ENCODE measurements around the gene MYH2. TPM values are rescaled to one million over a fixed set of nuclear protein-coding genes. Genes with fewer than 3 reads are reported as not detected.

The MYH2 gene
- total and polyA plus RNA-seq, 2 of the 13 experiments (the other 11 are each of a cell fraction or from before 2014, with no cell fraction given), result not detected

DNA sequence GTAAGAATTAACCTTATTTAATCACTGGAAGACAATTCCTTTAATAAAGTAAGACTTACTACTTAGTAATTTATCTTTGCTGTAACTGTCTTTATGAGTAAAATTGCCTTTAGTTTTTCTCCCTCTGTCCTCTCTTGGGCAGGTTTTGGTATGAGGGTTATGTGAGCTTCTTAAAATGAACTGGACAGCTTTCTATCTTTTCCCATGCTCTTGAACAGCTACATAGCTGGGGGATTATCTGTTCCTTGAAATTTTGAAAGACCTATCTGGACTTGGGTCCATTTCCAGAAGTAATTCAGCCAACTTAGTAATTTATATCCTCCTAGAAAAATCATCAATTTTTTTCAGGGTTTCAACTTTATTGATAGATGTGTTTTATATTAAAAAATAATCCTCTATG is 27.5 kb downstream of the MYH2 start:
- no peak overlapping the region for H3K4me3 ChIP-seq (replicated peaks in 1 of 3; ENCODE audit: insufficient read depth in 1 of 3, low read depth in 2 of 3, low read length in 3 of 3)
- no peak for FAIRE-seq
- H3K4me2 ChIP-seq (ENCODE audit: low read depth, low read length), result no peak overlapping the region
- no peaks in the 10 kb centered on the region for H3K36me3 ChIP-seq (replicated peaks in 1 of 2; ENCODE audit: control insufficient read depth in 1 of 2, insufficient read depth in 2 of 2, low read length in 2 of 2)
- POLR2A ChIA-PET, result no interaction called here
- in situ Hi-C loops (cut with HindIII; ENCODE audit: extremely low pct_ligation_motif_present, low pct_unique_long_range_greater_than_20kb) (no loop called here), intact Hi-C loops (cut with micrococcal nuclease; ENCODE audit: unreplicated experiment) (no loop called here)
- H3K9ac ChIP-seq (ENCODE audit: insufficient read depth, low read depth, low read length), result no peak overlapping the region
- H3K27me3 ChIP-seq (ENCODE audit: control insufficient read depth in 1 of 2, insufficient read depth in 2 of 2, low read length in 2 of 2), result peaks cover 0 to 19% of the 10 kb centered on the region in 2 experiments; a peak in 1 of 5 replicates
- no TSS peak for BruUV-seq (replicated peaks)
- DNase-seq (ENCODE audit: low spot score), result no peak
- no peak for TF ChIP-seq RARA (CRISPR knock-in tag; IDR thresholded peaks at IDR 0.05)
- TF ChIP-seq, protein P1, sequence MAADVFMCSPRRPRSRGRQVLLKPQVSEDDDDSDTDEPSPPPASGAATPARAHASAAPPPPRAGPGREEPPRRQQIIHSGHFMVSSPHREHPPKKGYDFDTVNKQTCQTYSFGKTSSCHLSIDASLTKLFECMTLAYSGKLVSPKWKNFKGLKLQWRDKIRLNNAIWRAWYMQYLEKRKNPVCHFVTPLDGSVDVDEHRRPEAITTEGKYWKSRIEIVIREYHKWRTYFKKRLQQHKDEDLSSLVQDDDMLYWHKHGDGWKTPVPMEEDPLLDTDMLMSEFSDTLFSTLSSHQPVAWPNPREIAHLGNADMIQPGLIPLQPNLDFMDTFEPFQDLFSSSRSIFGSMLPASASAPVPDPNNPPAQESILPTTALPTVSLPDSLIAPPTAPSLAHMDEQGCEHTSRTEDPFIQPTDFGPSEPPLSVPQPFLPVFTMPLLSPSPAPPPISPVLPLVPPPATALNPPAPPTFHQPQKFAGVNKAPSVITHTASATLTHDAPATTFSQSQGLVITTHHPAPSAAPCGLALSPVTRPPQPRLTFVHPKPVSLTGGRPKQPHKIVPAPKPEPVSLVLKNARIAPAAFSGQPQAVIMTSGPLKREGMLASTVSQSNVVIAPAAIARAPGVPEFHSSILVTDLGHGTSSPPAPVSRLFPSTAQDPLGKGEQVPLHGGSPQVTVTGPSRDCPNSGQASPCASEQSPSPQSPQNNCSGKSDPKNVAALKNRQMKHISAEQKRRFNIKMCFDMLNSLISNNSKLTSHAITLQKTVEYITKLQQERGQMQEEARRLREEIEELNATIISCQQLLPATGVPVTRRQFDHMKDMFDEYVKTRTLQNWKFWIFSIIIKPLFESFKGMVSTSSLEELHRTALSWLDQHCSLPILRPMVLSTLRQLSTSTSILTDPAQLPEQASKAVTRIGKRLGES (CRISPR knock-in tag; IDR thresholded peaks at IDR 0.05; ENCODE audit: borderline replicate concordance), result no peak
- no peak for TF ChIP-seq RAD21 (CRISPR knock-in tag; IDR thresholded peaks at IDR 0.05)
- TF ChIP-seq, protein P2, sequence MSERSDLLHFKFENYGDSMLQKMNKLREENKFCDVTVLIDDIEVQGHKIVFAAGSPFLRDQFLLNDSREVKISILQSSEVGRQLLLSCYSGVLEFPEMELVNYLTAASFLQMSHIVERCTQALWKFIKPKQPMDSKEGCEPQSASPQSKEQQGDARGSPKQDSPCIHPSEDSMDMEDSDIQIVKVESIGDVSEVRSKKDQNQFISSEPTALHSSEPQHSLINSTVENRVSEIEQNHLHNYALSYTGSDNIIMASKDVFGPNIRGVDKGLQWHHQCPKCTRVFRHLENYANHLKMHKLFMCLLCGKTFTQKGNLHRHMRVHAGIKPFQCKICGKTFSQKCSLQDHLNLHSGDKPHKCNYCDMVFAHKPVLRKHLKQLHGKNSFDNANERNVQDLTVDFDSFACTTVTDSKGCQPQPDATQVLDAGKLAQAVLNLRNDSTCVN (CRISPR knock-in tag; IDR thresholded peaks at IDR 0.05; ENCODE audit: borderline replicate concordance), result no peak
- no peak for TF ChIP-seq ZFP41 (CRISPR knock-in tag; IDR thresholded peaks at IDR 0.05; ENCODE audit: borderline replicate concordance)
- no peak for TF ChIP-seq ZNF75D (CRISPR knock-in tag; IDR thresholded peaks at IDR 0.05; ENCODE audit: borderline replicate concordance)
- no peak for TF ChIP-seq ZNF557 (CRISPR knock-in tag; IDR thresholded peaks at IDR 0.05)
- no peak for TF ChIP-seq GTF2F1 (IDR thresholded peaks at IDR 0.05; ENCODE audit: low read length)
- no peak for TF ChIP-seq BRCA1 (CRISPR knock-in tag; IDR thresholded peaks at IDR 0.05)
- no peak for TF ChIP-seq ZNF232 (CRISPR knock-in tag; IDR thresholded peaks at IDR 0.05; ENCODE audit: borderline replicate concordance)
- no peaks in the 10 kb centered on the region for H4K20me1 ChIP-seq (ENCODE audit: insufficient read depth, low read length)
- no peaks in the 10 kb centered on the region for H3K79me2 ChIP-seq (ENCODE audit: insufficient read depth, low read length)
- no peak for ATAC-seq
- CTCF ChIA-PET (ENCODE audit: low intra/inter-chr PET ratio, low total read pairs), result no interaction called here
- peaks cover 10% of the 10 kb centered on the region; the same call in 1 of the 2 replicates for H3K4me1 ChIP-seq (ENCODE audit: insufficient read depth, low read length)
- no peak overlapping the region for H2AFZ ChIP-seq (ENCODE audit: low read length)
- no peaks in the 10 kb centered on the region for H3K9me3 ChIP-seq (ENCODE audit: low read length)
- H3K27ac ChIP-seq (ENCODE audit: extremely low read length, insufficient read depth, low read length), result no peak overlapping the region

All from HepG2 (cell line).